ENCODE results near the gene HLA-DOA.

The HLA-DOA gene

GRCh38 chr6:32967151-32968091 lies 42.0 kb downstream of the HLA-DOA start:
- Mint-ChIP-seq H3K4me1 (peaks cover 41% of the 10 kb centered on the region), H3K27me3 (no peaks in the 10 kb centered on the region), H3K36me3 (peaks cover 34% of the 10 kb centered on the region), H3K9me3 (no peaks in the 10 kb centered on the region), H3K27ac (peak overlapping the region; percentile 99), H3K4me3 (peak overlapping the region; percentile 89)
- no peak for ATAC-seq

DNA sequence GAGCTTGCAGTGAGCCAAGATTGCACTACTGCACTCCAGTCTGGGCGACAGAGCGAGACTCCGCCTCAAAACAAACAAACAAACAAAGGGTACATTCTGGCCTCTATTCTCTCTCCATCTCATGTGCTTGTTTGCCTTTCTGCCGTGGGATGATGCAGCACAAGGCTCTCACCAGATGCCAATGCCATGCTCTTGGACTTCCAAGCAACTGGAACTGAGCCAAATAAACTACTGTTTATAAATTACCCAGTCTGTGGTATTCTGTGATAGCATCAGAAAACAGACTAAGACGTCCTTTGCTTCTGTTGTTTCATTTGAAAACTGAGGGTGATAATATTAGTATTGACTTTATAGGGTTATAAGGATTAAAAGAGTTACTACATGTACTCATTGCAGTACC lies 44.6 kb downstream of the HLA-DOA start:
- no peaks in the 10 kb centered on the region for H3K9me3 Mint-ChIP-seq
- H3K4me1 Mint-ChIP-seq = peaks cover 62% of the 10 kb centered on the region
- no peak overlapping the region for H3K27ac Mint-ChIP-seq
- no peak overlapping the region for H3K4me3 Mint-ChIP-seq
- peaks cover 11% of the 10 kb centered on the region for H3K36me3 Mint-ChIP-seq
- no peaks in the 10 kb centered on the region for H3K27me3 Mint-ChIP-seq
- ATAC-seq = no peak

- H3K4me3 Mint-ChIP-seq = no peak overlapping the region
- ATAC-seq = no peak
- peak overlapping the region; percentile 62 for H3K27ac Mint-ChIP-seq
- H3K4me1 Mint-ChIP-seq = peaks cover 62% of the 10 kb centered on the region
- H3K36me3 Mint-ChIP-seq = peaks cover 10% of the 10 kb centered on the region
- no peaks in the 10 kb centered on the region for H3K9me3 Mint-ChIP-seq
- H3K27me3 Mint-ChIP-seq = no peaks in the 10 kb centered on the region
These were observed 45.5 kb downstream of the HLA-DOA start for GRCh38 chr6:32963866-32964265.

DNA sequence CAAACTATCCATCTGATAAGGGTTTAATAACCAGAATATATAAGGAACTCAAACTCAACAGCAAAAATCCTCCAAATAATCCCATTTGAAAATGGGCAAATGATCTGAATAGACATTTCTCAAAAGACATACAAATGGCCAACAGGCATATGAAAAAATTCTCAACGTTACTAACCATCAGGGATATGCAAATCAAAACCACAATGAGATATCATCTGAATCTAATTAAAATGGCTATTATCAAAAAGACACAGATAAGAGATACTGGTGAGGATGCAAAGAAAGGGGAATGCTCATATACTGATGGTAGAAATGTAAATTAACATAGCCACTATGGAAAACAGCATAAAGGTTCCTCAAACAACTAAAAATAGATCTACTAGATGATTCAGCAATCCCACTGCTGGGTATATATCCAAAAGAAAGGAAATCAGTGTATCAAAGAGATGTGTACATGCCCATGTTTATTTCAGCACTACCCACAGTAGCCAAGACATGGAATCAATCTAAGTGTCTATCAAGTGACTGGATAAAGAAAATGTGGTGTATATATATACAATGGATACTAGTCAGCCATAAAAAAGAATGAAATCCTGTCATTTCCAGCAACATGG lies 47.1 kb downstream of the HLA-DOA start:
- H3K27ac Mint-ChIP-seq = no peak overlapping the region
- peaks cover 17% of the 10 kb centered on the region for H3K36me3 Mint-ChIP-seq
- no peaks in the 10 kb centered on the region for H3K9me3 Mint-ChIP-seq
- no peaks in the 10 kb centered on the region for H3K27me3 Mint-ChIP-seq
- H3K4me3 Mint-ChIP-seq = no peak overlapping the region
- ATAC-seq = no peak
- H3K4me1 Mint-ChIP-seq = peaks cover 56% of the 10 kb centered on the region

DNA sequence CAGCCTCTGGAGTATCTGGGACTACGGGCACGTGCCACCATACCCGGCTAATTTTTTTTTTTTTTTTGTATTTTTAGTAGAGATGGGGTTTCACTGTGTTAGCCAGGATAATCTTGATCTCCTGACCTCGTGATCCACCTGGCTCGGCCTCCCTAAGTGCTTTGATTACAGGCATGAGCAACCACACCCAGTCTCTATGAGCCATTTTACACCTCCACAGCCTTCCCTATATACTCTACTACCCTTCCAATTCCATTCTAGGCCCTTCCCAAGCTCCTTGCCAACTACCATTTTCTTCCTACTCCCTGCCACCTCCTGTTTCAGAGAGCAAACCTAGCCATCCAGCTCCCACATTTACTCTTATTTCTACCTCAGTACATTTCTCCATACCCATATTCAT lies 48.8 kb downstream of the HLA-DOA start:
- peaks cover 52% of the 10 kb centered on the region for H3K4me1 Mint-ChIP-seq
- peaks cover 17% of the 10 kb centered on the region for H3K36me3 Mint-ChIP-seq
- no peaks in the 10 kb centered on the region for H3K9me3 Mint-ChIP-seq
- H3K27me3 Mint-ChIP-seq = no peaks in the 10 kb centered on the region
- ATAC-seq = no peak
- peak overlapping the region; percentile 2 for H3K27ac Mint-ChIP-seq
- no peak overlapping the region for H3K4me3 Mint-ChIP-seq

DNA sequence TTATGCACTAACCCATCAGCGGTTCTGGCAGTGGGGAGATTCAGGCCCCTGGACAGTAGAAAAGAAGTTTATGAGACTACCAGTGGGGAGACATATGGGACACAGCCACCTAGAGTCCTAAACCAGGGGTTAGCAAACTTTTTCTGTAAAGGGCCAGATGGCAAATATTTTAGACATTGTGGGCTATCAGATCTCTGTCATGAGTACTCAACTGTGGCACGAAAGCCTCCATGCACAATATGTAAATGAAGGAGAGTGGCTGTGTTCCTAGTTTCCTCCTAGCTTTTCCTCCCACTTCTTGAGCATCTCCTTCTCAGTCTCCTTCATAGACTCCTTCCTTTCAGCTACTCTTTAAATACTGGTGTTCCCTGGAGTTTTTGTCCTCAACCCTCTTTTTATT lies 53.2 kb downstream of the HLA-DOA start:
- no peak for ATAC-seq
- no peaks in the 10 kb centered on the region for H3K9me3 Mint-ChIP-seq
- H3K27ac Mint-ChIP-seq = peak overlapping the region; percentile 98
- no peaks in the 10 kb centered on the region for H3K27me3 Mint-ChIP-seq
- H3K36me3 Mint-ChIP-seq = peaks cover 22% of the 10 kb centered on the region
- H3K4me1 Mint-ChIP-seq = peaks cover 45% of the 10 kb centered on the region
- no peak overlapping the region for H3K4me3 Mint-ChIP-seq

DNA sequence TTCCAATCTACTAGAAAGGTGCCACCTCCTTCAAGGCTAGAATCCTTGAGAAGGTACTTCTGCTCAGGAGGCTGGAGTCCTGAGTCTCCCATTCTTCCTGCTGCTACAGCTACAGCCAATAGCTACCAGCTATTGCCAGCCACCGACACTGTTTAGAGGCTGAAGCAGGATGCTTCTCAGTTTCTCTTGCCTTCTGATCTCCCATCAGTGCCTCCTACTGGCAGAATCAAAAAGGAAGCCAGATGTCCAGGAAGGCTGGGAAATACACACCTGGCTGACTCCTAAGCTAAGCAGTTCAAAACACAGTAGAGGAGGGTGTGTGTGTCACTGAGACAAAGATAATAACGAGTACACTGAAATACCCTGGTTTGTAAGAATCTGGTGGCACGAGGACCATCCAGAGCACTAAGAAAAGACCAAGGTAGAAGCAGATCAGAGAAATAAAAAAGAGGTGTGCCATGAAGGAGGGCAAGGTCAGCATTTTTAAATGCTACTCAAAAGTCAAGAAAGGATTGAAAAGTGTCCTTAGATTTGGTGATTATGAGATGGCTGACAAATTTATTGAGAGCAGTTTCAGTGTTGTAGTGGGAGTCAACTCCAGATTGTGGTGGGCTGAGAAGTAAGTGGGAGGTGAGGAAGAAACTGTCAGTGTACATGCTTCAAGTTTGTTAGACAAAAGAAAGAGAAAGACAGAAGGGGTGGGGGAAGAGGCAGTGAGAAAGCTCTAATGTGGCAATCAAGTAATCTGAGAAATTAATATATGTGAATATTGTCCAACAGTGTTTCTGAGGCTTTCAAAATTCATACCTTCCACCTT lies 54.2 kb downstream of the HLA-DOA start:
- peak overlapping the region; percentile 98 for H3K27ac Mint-ChIP-seq
- peaks cover 46% of the 10 kb centered on the region for H3K4me1 Mint-ChIP-seq
- H3K36me3 Mint-ChIP-seq = peaks cover 31% of the 10 kb centered on the region
- peak overlapping the region; percentile 2 for H3K4me3 Mint-ChIP-seq
- no peaks in the 10 kb centered on the region for H3K9me3 Mint-ChIP-seq
- no peaks in the 10 kb centered on the region for H3K27me3 Mint-ChIP-seq
- no peak for ATAC-seq

GRCh38 chr6:32954267-32954666 lies 55.1 kb downstream of the HLA-DOA start:
- Mint-ChIP-seq H3K4me1 (peaks cover 55% of the 10 kb centered on the region), H3K36me3 (peaks cover 35% of the 10 kb centered on the region), H3K27ac (peak overlapping the region; percentile 98), H3K4me3 (peak overlapping the region; percentile 10), H3K27me3 (no peaks in the 10 kb centered on the region), H3K9me3 (no peaks in the 10 kb centered on the region)
- ATAC-seq = no peak

Measured in stimulated activated memory B cell treated with anti-CD40 and anti-IgM and Interleukin-4, amounts not matched to agents 10 μg/mL and 1 μg/mL and 100 μg/mL, for 72 hours (primary cell).